ENCODE results near the gene CD300A. TPM values are rescaled to one million over a fixed set of nuclear protein-coding genes. Genes with fewer than 3 reads are reported as not detected.

CD300A gene
- total RNA-seq, 1 donor from 2014 or later = not detected

GRCh38 chr17:74429604-74430384 lies 36.6 kb upstream of the CD300A start:
- TF ChIP-seq CTCF (IDR thresholded peaks at IDR 0.05; ENCODE audit: unreplicated experiment) = no peak
- Mint-ChIP-seq H3K27ac (ENCODE audit: unreplicated experiment) (peak overlapping the region; percentile 83), H3K4me3 (ENCODE audit: unreplicated experiment) (peak overlapping the region; percentile 83), H3K27me3 (ENCODE audit: unreplicated experiment) (peaks cover 9% of the 10 kb centered on the region), H3K36me3 (ENCODE audit: low read depth, unreplicated experiment) (no peaks in the 10 kb centered on the region), H3K4me1 (ENCODE audit: unreplicated experiment) (peaks cover 25% of the 10 kb centered on the region), H3K9me3 (ENCODE audit: unreplicated experiment) (no peaks in the 10 kb centered on the region)
- no peak for DNase-seq (ENCODE audit: low spot score)

GRCh38 chr17:74430385-74430705 lies 36.1 kb upstream of the CD300A start:
- Mint-ChIP-seq H3K27me3 (ENCODE audit: unreplicated experiment) (peaks cover 12% of the 10 kb centered on the region), H3K4me1 (ENCODE audit: unreplicated experiment) (peaks cover 25% of the 10 kb centered on the region), H3K27ac (ENCODE audit: unreplicated experiment) (peak overlapping the region; percentile 83), H3K4me3 (ENCODE audit: unreplicated experiment) (peak overlapping the region; percentile 83), H3K9me3 (ENCODE audit: unreplicated experiment) (no peaks in the 10 kb centered on the region), H3K36me3 (ENCODE audit: low read depth, unreplicated experiment) (no peaks in the 10 kb centered on the region)
- TF ChIP-seq CTCF (IDR thresholded peaks at IDR 0.05; ENCODE audit: unreplicated experiment) = no peak
- DNase-seq (ENCODE audit: low spot score) = no peak

GRCh38 chr17:74430706-74431567 lies 35.5 kb upstream of the CD300A start:
- Mint-ChIP-seq H3K4me1 (ENCODE audit: unreplicated experiment) (peaks cover 25% of the 10 kb centered on the region), H3K27ac (ENCODE audit: unreplicated experiment) (peak overlapping the region; percentile 83), H3K4me3 (ENCODE audit: unreplicated experiment) (peak overlapping the region; percentile 90), H3K9me3 (ENCODE audit: unreplicated experiment) (no peaks in the 10 kb centered on the region), H3K27me3 (ENCODE audit: unreplicated experiment) (peaks cover 12% of the 10 kb centered on the region), H3K36me3 (ENCODE audit: low read depth, unreplicated experiment) (no peaks in the 10 kb centered on the region)
- peak; percentile 63 for DNase-seq (ENCODE audit: low spot score)
- no peak for TF ChIP-seq CTCF (IDR thresholded peaks at IDR 0.05; ENCODE audit: unreplicated experiment)

GRCh38 chr17:74431568-74432423 lies 34.6 kb upstream of the CD300A start, which contains the start of gene GPRC5C:
Gene GPRC5C, plus strand, starts transcription at chr17:74432088. Its CDS starts 7,689 bp downstream, at chr17:74439777.
- H3K4me3 Mint-ChIP-seq (ENCODE audit: unreplicated experiment) = peak within 1 kb of the TSS; percentile 90
- H3K9me3 Mint-ChIP-seq (ENCODE audit: unreplicated experiment) = no peaks in the 10 kb centered on the region
- no peak for TF ChIP-seq CTCF (IDR thresholded peaks at IDR 0.05; ENCODE audit: unreplicated experiment)
- peak; percentile 54 for DNase-seq (ENCODE audit: low spot score)
- no peaks in the 10 kb centered on the region for H3K36me3 Mint-ChIP-seq (ENCODE audit: low read depth, unreplicated experiment)
- H3K27me3 Mint-ChIP-seq (ENCODE audit: unreplicated experiment) = peaks cover 12% of the 10 kb centered on the region
- peak within 1 kb of the TSS; percentile 57 for H3K27ac Mint-ChIP-seq (ENCODE audit: unreplicated experiment)
- peaks cover 17% of the 10 kb centered on the region for H3K4me1 Mint-ChIP-seq (ENCODE audit: unreplicated experiment)
